GM19324 (cell line): ENCODE results near the gene C4orf50.

Experiments
- ATAC-seq: cut with Tn5 transposase; IDR thresholded peaks from one replicate; pipeline ENCODE4 v1.9.1; 2021; ENCODE audit warnings: mild to moderate bottlenecking, moderate library complexity; ENCODE audit not compliant: unreplicated experiment, low FRiP score

The C4orf50 gene

GRCh38 chr4:5927116-5927515 is 91.1 kb downstream of the C4orf50 start:
- no peak for ATAC-seq

GRCh38 chr4:5926598-5926997 is 91.6 kb downstream of the C4orf50 start:
- ATAC-seq = no peak

GRCh38 chr4:5925419-5926200 is 92.6 kb downstream of the C4orf50 start:
- ATAC-seq = no peak

GRCh38 chr4:5924461-5925125 is 93.6 kb downstream of the C4orf50 start:
- no peak for ATAC-seq

GRCh38 chr4:5923376-5923775 is 94.9 kb downstream of the C4orf50 start:
- no peak for ATAC-seq

- no peak for ATAC-seq
These were observed 95.7 kb downstream of the C4orf50 start for GRCh38 chr4:5922556-5922955.

GRCh38 chr4:5921981-5922380 is 96.2 kb downstream of the C4orf50 start:
- ATAC-seq = no peak

GRCh38 chr4:5921101-5921980 is 96.9 kb downstream of the C4orf50 start:
- no peak for ATAC-seq

GRCh38 chr4:5919571-5919970 is 98.7 kb downstream of the C4orf50 start:
- ATAC-seq = no peak

- ATAC-seq = no peak
These were observed 99.2 kb downstream of the C4orf50 start for GRCh38 chr4:5919044-5919443.

GRCh38 chr4:5918331-5918985 is 99.8 kb downstream of the C4orf50 start:
- no peak for ATAC-seq

- no peak for ATAC-seq
These were observed 100.6 kb downstream of the C4orf50 start for GRCh38 chr4:5917672-5918071.

GRCh38 chr4:5916229-5916628 is 102.0 kb downstream of the C4orf50 start:
- ATAC-seq = no peak

- ATAC-seq = no peak
These were observed 104.8 kb downstream of the C4orf50 start for GRCh38 chr4:5913454-5913853.

- ATAC-seq = no peak
These were observed 105.6 kb downstream of the C4orf50 start for GRCh38 chr4:5912614-5913019.

GRCh38 chr4:5908876-5909427 is 109.3 kb downstream of the C4orf50 start:
- ATAC-seq = no peak

GRCh38 chr4:5906191-5906590 is 112.0 kb downstream of the C4orf50 start:
- no peak for ATAC-seq

GRCh38 chr4:5905714-5906113 is 112.5 kb downstream of the C4orf50 start:
- ATAC-seq = no peak

GRCh38 chr4:5900844-5901243 is 117.4 kb downstream of the C4orf50 start:
- ATAC-seq = no peak

- no peak for ATAC-seq
These were observed 118.3 kb downstream of the C4orf50 start for GRCh38 chr4:5899881-5900280.
